Activated CD4-positive, alpha-beta T cell treated with anti-CD3 and anti-CD28 coated beads, Interleukin-2, amount 50 U/mL, for 16 hours (primary cell): ENCODE results near the gene GABBR2.

Source experiments
- DNase-seq: peaks from one replicate; pipeline ENCODE4 v3.0.0-alpha.2; 2020

The GABBR2 gene

GRCh38 chr9:98363644-98364043, 345.1 kb downstream of the GABBR2 start:
- DNase-seq, result no peak

DNA sequence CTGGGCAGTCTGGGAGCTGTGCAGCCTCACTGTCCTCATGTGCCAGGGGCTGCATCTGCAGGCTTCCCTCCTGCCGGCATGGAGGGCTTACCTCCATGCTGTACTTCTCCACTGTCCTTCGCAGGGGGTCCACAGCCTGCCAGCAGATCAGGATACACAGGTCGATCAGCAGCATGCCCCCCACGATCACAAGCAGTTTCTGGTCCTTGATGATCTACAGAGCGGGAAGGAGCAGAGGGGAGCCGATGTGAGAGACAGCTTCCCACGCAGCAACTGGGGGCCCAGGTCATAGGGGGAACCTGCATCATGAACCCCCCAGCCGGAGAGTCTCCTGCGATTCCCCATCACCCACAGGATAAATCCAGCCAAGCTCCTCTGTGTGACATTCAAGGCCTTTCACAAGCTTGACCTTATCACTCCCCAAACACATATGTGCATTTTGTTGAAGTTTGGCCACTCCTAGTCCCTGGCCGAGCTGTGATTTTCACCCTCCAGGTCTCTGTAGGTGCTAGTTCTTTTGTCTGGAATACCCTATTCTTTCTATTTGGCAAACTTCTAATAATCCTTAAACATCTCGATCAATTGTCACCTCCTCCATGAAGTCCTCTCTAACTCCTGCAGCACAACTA, 346.0 kb downstream of the GABBR2 start:
- no peak for DNase-seq

- DNase-seq, result no peak
These were observed 347.1 kb downstream of the GABBR2 start for GRCh38 chr9:98361645-98362044.

DNA sequence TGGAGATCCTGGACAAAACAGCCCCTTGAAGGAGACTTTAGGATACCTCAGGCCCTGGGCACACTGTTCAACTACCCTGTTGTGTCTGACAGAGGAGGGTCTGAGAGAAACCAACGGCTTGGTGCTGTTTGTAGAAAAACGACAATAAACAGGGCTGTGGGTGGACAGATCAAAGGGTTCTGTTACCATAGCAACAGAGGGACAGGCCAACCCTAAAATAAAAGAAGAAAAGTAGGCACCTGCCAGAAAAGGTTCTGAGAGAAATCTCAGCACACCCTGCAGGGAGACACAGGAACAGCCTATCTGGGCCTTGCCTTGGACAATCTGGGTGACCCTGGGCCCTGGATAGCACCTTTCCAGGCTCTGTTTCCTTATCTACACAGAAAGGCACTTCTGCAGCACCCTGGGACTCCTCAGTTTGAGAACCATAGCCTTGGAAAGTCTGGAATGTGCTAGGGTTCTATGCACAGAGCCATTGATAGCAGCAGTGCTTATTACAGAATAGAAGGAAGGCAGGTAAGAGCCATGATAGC, 348.5 kb downstream of the GABBR2 start:
- no peak for DNase-seq

- no peak for DNase-seq
These were observed 349.2 kb downstream of the GABBR2 start for GRCh38 chr9:98359569-98359968.

DNA sequence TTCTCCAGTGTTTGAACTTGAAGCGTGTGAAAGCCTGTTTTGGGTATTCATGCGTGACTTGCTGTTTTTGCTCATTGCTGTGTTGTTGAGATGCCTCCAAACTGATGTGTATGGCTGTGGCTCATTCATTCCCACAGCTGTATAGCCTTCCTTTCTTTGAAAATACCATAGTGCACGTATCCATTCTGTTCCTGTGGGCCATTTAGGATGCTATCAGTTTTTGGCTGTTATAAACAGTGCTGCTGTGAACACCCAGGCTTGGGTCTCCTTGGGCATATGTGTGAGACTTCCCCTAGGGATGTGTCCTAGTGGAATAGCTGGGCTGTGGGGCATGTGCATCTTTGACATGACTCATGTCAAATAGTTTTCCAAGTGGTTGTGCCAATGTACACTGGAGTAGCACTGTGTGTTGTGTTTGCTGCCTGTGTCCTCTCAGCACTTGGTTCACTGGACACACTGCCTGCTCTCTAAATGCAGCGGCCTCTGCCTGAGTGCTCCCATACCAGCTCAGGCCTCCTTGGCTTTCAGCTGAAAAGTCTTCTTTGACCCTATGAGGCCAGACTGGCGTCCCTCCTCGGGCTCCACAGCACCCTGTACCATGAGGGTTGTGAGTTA, 350.7 kb downstream of the GABBR2 start:
- no peak for DNase-seq

GRCh38 chr9:98356953-98357690, 351.6 kb downstream of the GABBR2 start:
- DNase-seq, result no peak

GRCh38 chr9:98356326-98356725, 352.4 kb downstream of the GABBR2 start:
- DNase-seq, result no peak

DNA sequence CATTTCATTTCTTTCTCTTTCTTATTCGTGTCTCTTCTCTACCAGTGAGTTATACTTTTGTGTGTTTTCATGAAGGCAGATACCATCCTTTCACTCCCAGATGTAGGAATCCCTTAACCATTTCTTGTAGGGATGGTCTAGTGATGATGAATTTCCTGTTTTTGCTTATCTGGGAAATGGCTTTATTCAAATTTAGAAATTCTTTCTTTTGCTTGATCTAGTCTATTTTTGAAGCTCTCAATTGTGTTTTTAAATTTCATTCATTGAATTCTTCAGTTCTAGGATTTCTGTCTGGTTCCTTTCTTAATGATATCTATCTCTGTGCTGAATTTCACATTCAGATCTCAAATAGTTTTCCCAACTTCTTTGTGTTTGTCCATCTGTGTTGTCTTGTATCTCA, 357.4 kb downstream of the GABBR2 start:
- DNase-seq, result no peak

DNA sequence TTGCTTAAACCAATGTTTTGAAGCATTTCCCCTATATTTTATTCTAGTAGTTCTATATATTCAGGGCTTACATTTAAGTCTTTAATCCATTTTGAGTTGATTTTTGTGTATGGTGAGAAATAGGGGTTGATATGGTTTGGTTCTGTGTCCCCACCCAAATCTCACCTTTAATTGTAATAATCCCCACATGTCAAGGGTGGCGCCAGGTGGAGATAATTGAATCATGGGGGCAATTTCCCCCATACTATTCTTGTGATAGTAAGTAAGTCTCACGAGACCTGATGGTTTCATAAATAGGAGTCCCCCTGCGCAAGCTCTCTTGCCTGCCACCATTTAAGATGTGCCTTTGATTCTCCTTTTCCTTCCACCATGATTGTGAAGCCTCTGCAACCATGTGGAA, 361.1 kb downstream of the GABBR2 start:
- DNase-seq, result no peak

GRCh38 chr9:98345011-98345410, 363.7 kb downstream of the GABBR2 start:
- no peak for DNase-seq

GRCh38 chr9:98344581-98344980, 364.2 kb downstream of the GABBR2 start:
- DNase-seq, result no peak

GRCh38 chr9:98342820-98343210, 365.9 kb downstream of the GABBR2 start:
- DNase-seq, result no peak

DNA sequence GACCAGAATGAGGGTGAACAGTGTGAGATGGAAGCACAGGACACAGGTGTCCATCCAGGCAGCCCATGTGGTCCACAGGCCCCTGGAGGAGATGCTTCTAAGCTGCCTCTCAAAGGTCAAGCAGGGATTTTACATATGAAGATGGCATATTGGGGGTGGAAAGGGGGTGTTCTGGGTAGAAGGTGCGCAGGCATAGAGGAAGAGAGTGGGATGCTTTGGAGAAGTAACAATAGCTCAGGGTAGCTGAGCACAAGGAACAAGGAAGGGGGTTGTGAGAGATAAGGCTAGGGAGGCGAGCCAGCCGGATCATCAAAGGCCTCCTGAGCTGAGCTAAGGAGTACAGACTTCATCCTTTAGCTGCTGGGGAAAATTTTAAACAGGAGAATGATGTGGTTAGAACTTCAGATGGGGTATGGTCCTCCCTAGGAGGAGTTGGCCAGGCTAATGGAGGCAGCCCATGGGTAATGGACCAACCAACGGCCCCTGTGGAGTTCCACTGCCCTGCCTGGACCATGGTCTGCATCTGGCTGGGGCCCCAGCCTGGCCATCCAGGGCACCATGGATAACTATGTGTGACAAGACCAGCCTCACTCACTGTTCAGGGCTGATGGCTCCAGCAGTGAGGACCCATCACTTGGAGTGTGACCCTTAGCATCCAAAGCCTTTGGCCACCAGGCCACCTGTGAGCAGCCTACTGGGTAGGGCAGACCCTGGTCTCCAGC, 366.5 kb downstream of the GABBR2 start:
- no peak for DNase-seq

GRCh38 chr9:98341157-98342097, 367.3 kb downstream of the GABBR2 start:
- DNase-seq, result no peak

DNA sequence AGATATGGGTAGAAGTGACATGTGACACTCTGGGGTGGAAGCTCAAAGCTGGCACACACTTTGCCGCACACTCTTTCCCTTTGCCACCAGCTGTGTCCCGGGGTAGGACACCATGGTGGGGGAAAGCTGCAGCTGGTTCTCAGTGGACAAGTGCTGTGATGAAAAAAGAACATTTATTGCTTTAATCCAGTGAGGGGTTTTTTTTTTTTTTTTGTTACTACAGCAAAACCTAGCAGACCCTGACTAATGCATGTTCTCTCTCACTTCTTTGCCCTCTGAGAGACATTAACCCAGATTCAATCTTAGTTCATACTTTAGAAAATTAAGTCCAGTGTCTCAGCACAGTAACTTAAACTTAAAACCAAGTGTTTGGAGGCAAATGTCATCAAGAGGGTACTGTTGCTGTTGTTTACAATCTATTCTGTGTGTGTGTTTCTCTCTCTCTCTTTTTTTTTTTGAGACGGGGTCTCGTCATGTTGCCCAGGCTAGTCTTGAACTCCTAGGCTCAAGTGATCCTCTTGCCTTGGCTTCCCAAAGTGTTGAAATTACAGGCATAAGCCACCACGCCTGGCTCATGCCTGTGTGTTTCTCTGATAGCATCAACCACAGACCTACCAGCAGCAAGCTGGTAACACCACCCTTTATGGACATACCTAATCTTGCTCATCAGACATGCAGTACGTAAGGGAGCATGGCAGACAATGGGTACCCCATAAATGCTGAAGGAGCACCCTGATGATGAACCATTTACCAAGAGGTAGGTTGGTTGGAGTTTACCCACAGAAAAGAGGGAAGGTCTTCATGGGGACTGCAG, 368.5 kb downstream of the GABBR2 start:
- no peak for DNase-seq

GRCh38 chr9:98335661-98336060, 373.1 kb downstream of the GABBR2 start:
- no peak for DNase-seq

DNA sequence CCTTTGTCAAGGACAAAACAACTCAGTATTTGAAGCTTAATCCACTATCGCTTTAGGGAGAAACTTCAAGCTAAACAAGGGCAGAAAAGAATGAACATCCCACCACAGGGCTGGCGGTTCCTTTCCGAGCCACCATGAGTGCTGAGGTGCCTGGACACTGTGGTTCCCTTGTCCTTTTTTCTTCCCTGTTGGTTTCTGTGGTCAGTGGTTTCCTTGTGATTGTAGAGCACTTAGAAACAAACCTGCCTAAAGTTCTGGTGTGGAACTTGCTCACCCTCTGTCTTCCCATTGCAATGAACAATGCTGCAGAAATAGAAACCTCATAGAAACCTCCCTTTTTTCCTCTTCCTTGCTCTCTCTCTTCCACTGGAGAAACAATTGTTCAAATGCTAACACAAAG, 373.9 kb downstream of the GABBR2 start:
- no peak for DNase-seq

DNA sequence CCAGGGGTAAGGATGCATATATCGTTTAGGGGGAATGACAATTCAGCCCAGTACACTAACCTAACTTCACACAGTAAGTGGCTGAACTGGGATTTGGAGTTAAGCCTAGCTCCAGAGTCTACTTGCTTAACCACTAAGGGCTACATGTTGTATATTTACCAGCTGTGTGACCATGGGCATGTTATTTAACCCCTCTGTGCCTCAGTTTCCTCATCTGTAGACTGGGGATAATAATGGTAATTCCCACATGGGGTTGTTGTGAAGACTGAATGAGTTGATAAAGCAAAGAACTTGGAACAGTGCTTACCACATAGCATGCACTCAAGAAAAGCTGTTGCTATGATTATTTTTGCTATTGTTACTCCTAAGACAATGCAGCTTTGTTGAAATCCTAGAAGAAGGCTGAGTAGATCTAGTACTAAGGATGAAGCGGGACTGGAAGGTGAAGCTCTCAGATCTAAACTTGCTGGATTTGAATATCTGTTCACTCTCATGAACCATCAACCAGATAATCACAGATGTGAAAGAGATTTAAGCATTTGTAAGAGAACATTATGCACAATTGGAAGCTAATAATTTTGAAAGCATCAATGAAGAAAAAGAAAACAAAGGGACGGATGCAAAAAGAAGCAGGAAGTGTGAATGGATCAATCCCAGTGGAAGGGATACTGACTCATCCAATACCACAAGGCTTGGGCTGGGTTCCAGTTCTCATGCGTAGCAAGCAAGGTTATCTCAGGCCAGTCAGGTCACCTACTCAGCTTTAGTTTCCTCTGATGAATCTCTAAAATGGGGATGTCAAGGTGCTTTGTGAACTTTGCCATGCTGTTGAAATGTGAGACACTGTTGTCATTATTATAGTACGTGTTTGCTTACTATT, 374.8 kb downstream of the GABBR2 start:
- no peak for DNase-seq

DNA sequence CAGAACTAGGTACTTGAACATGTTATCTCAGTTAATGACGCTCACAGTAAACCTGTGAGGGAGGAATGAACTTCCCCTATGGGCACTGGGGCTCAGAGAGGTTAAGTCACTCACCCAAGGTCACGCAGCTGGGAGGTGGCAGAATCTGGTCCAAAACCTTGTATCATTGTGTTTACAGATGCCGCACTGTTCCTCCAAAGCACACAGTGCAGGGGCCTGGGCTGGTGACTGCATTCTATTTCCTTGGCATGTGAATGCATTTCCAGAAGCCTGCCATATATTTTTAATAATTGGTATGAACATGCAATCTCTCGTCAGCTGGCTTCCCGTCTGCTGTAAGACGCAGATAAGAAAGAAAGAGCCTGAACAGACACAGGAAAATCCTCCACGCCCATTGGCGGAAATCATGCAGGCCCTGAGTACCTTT, 376.3 kb downstream of the GABBR2 start:
- no peak for DNase-seq
